Psoas muscle (tissue), 8 donors: Measurements from ENCODE around the gene KAZN. TPM values are rescaled to one million over a fixed set of nuclear protein-coding genes. Genes with fewer than 3 reads are reported as not detected.
A peak's percentile ranks its signal among the peaks of the same experiment; 100 is the strongest.

Experiments used
- ATAC-seq, 4 donors: fragments of 200-7000 bp; cut with Tn5 transposase; one replicate each; pipeline ENCODE4 v1.9.1; 2020; ENCODE audit warnings: moderate library complexity in 3 of 4, mild to moderate bottlenecking in 2 of 4
- DNase-seq, 2 donors: peaks; one replicate each; pipeline ENCODE4 v3.0.0-alpha.2; 2020
- H3K27ac ChIP-seq: fragments of 200-600 bp; one replicate; pipeline ENCODE4 v1.8.0; 2022
- H3K27me3 ChIP-seq, 3 donors: fragments of 200-600 bp in 1 of 3; one replicate each; pipeline versions ENCODE4 v1.6.1 to v1.8.0; 2013 to 2022; ENCODE audit warnings: low read length in 2 of 3, mild to moderate bottlenecking in 2 of 3, moderate library complexity in 1 of 3; ENCODE audit not compliant: insufficient read depth in 3 of 3
- H3K36me3 ChIP-seq, 2 donors: fragments of 200-600 bp in 1 of 2; one replicate each; pipeline versions ENCODE4 v1.6.1 to v1.8.0; 2013 to 2022; ENCODE audit warnings: low read depth in 1 of 2, mild to moderate bottlenecking in 1 of 2, moderate library complexity in 1 of 2; ENCODE audit not compliant: insufficient read depth in 1 of 2
- H3K4me1 ChIP-seq: fragments of 200-600 bp; one replicate; pipeline ENCODE4 v1.8.0; 2022
- H3K4me3 ChIP-seq: fragments of 200-600 bp; one replicate; pipeline ENCODE4 v1.8.0; 2022; ENCODE audit warnings: mild to moderate bottlenecking
- H3K9me3 ChIP-seq: fragments of 200-600 bp; one replicate; pipeline ENCODE4 v1.8.0; 2022
- WGBS, 3 donors: extraction: QIAGEN DNeasy Blood & Tissue Kit; methylation state at CpG; one replicate each; pipeline versions ENCODE4 v1.1.6 to v1.1.7; 2013; 5-methylcytosine and 5-hydroxymethylcytosine counted together
- intact Hi-C, 2 donors: fragments of 100-400 bp; cut with DNase I; formaldehyde crosslinking; loops; one replicate each; pipeline versions ENCODE4 v1.11.0 to v1.14.2; 2022
- polyA plus RNA-seq, 3 donors: library from polyadenylated mRNA; stranded (reverse); fragments of 200-250 nt; gene quantifications; one replicate each; pipeline ENCODE4 v1.2.3, GENCODE V29; 2013
- total RNA-seq, 4 donors: library from RNA; stranded (reverse); fragmentation: NEBNext Ultra II Directional in 2 of 4; extraction: Animal tissue kit (Norgen Biotek cat#: 25700) in 2 of 4; gene quantifications; one replicate each; pipeline versions ENCODE4 v1.2.1 to v1.2.4, GENCODE V29; 2021 to 2023
- TF ChIP-seq, protein P1 (sequence below): fragments of 200-600 bp; IDR thresholded peaks from one replicate; pipeline ENCODE4 v1.8.0; 2022; ENCODE audit warnings: antibody characterized with exemption
- donor health status: healthy with polysubstance abuse.
- donor health status: DM: no; HTN: no; CAD: no; lungs with moderate emphysema.
- donor health status: Bipolar disorder and iron deficiency.
- donor health status: healthy.
- donor health status: DM: yes; HTN: yes; CAD: no.
- donor health status: DM: no; HTN: no; CAD: no.
- donor health status: DM: no; HTN: no; CAD: no.
- donor health status: DM: yes; HTN: yes; CAD: no.

The KAZN gene
- total and polyA plus RNA-seq, 7 donors = 0.23 to 2.3 (median 0.97) TPM

DNA sequence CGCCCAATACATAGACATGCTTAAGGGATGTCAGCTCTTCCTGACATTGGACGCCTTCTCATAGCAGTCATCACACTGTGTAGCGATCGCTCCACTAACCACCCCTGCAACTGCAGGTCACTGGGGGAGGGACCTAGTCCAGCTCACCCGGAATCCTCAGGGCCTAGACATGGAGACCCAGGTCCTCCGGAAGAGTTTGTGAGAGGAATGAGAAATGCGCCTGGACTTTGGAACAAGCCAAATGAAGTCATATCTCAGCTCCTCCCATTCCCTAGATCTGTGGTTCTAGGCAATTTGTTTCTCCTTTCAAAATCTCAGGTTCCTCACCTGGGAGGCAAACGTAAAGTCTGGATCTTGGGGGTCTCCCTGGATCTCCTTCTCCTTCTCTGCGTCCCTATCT is 253.3 kb downstream of the KAZN start:
- Histone ChIP-seq H3K27ac (no peak overlapping the region), H3K36me3 (no peaks in the 10 kb centered on the region), H3K4me1 (no peaks in the 10 kb centered on the region), H3K4me3 (no peak overlapping the region), H3K9me3 (no peaks in the 10 kb centered on the region), H3K27me3 (peaks cover 0 to 4% (median 0%) of the 10 kb centered on the region in 3 donors)
- TF ChIP-seq, protein P1, sequence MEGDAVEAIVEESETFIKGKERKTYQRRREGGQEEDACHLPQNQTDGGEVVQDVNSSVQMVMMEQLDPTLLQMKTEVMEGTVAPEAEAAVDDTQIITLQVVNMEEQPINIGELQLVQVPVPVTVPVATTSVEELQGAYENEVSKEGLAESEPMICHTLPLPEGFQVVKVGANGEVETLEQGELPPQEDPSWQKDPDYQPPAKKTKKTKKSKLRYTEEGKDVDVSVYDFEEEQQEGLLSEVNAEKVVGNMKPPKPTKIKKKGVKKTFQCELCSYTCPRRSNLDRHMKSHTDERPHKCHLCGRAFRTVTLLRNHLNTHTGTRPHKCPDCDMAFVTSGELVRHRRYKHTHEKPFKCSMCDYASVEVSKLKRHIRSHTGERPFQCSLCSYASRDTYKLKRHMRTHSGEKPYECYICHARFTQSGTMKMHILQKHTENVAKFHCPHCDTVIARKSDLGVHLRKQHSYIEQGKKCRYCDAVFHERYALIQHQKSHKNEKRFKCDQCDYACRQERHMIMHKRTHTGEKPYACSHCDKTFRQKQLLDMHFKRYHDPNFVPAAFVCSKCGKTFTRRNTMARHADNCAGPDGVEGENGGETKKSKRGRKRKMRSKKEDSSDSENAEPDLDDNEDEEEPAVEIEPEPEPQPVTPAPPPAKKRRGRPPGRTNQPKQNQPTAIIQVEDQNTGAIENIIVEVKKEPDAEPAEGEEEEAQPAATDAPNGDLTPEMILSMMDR = no peak
- DNase-seq = no peak
- intact Hi-C loops = no loop called here
- no peak for ATAC-seq
- WGBS, 3 donors = 87 to 92% (median 91%) methylated on average over 9 of the region's 9 CpGs

DNA sequence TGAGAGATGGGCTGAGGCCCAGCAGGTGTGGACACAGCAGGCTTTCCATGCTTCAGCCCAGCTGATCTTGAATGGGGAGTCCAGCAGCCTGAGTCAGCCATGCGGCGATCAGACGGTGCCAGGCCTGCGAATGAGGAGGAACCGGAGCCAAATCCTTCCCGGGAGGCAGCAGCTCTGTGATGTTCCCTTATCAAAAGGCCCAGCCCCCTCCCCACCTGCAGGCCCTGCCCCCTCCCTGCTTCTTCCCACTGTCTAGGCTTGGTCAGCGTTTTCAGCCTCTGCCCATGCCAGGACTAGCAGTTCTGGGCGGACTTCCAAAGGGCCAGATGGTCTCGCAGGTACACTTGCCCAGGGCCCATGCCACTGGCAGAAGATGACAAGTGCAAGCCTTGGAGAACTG is 253.8 kb downstream of the KAZN start:
- H3K27me3 ChIP-seq = peaks cover 0 to 4% (median 0%) of the 10 kb centered on the region in 3 donors
- H3K4me3 ChIP-seq = no peak overlapping the region
- whole genome bisulfite sequencing, 3 donors = 22 to 46% (median 35%) methylated on average over 9 of the region's 9 CpGs
- ATAC-seq = peak in 1 of 4 donors; percentile 16
- TF ChIP-seq, protein P1 = no peak
- intact Hi-C loops = no loop called here
- H3K9me3 ChIP-seq = no peaks in the 10 kb centered on the region
- H3K36me3 ChIP-seq = no peaks in the 10 kb centered on the region
- DNase-seq = no peak
- no peaks in the 10 kb centered on the region for H3K4me1 ChIP-seq
- no peak overlapping the region for H3K27ac ChIP-seq

DNA sequence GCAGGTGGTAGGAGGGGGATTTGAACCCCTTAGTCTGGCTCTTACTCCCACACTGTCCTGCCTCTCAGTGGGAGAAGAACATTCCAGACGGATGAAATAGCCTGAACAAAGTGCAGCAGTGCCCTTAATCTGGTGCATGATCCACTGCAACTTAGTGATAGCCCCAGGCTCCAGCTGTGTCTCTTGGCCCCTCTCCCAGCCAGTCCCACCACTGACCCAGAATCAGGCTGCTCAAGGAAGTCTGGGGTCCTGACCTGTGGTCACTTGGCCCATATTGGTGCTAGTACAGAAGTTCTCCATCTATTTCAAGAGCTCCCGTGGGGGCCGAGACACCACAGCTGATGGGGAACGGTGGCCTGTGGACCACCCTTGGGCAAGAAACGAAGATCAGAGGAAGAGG is 255.0 kb downstream of the KAZN start:
- no peaks in the 10 kb centered on the region for H3K9me3 ChIP-seq
- DNase-seq (no peak), ATAC-seq (no peak)
- H3K27ac ChIP-seq = no peak overlapping the region
- no peak overlapping the region for H3K4me3 ChIP-seq
- 63 to 70% (median 70%) methylated on average over 5 of the region's 5 CpGs for WGBS, 3 donors
- H3K4me1 ChIP-seq = no peaks in the 10 kb centered on the region
- H3K36me3 ChIP-seq = no peaks in the 10 kb centered on the region
- intact Hi-C loops = no loop called here
- TF ChIP-seq, protein P1 = no peak
- peaks cover 0 to 4% (median 0%) of the 10 kb centered on the region in 3 donors for H3K27me3 ChIP-seq

DNA sequence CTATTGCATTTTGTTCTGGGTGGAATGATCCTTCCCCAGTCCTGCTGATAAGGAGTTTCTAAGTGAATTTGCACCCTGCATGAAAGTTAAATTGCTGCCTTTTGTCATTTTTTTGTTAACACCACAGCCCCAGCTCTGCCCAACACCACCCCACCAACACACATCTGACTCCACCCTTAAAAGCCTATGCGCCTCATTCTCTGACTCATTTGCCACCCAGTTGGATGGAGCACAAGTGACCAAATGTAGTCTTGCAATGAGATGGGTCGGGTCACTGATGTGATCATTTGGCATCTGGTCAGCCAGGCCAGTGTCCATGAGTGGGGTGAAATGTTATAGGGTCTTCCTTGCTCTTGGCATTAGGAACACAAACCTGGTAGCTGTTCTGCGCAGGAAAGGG is 256.8 kb downstream of the KAZN start:
- intact Hi-C loops = no loop called here
- H3K27me3 ChIP-seq = peaks cover 0 to 4% (median 0%) of the 10 kb centered on the region in 3 donors
- no peaks in the 10 kb centered on the region for H3K36me3 ChIP-seq
- no peak for ATAC-seq
- no peak for DNase-seq
- no peak overlapping the region for H3K27ac ChIP-seq
- no peaks in the 10 kb centered on the region for H3K9me3 ChIP-seq
- H3K4me3 ChIP-seq = no peak overlapping the region
- WGBS, 3 donors = 65 to 71% (median 66%) methylated on average over 3 of the region's 3 CpGs
- TF ChIP-seq, protein P1 = no peak
- no peaks in the 10 kb centered on the region for H3K4me1 ChIP-seq

DNA sequence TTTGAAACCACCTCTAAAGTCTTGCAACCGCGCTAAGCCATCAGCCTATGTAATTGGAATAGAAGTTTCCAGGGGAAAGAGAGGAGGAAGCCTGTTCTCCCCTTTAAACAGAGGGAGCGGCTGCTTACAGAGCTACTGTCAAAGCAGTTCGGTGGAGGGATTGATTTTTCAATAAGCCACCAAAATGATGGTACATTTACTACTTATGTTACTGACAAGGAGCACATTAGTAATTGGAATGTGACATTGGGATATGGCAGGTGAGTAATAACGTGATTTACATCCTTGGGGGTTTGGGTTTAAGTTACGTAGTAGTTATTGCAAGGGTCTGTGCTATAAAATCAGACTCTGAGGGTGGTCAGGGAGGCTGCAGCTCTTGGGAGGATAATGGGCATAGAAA is 257.3 kb downstream of the KAZN start:
- Histone ChIP-seq H3K4me3 (no peak overlapping the region), H3K36me3 (no peaks in the 10 kb centered on the region), H3K9me3 (no peaks in the 10 kb centered on the region), H3K27me3 (peaks cover 0 to 3% (median 0%) of the 10 kb centered on the region in 3 donors), H3K27ac (no peak overlapping the region), H3K4me1 (no peaks in the 10 kb centered on the region)
- intact Hi-C loops = no loop called here
- WGBS, 3 donors = 54 to 67% (median 59%) methylated on average over 6 of the region's 6 CpGs
- ATAC-seq = no peak
- DNase-seq = no peak
- TF ChIP-seq, protein P1 = no peak
